HFF-Myc (cell line): ENCODE measurements around the gene PREX1.

Experiments
- DNase-seq: peaks from one replicate; pipeline ENCODE4 v3.0.0-alpha.2; 2011; ENCODE audit warnings: low read depth; ENCODE audit errors: extremely low read depth
- H3K4me3 ChIP-seq: replicated peaks from 2 replicates; pipeline ENCODE4 v1.5.1; 2011; ENCODE audit warnings: low read depth, mild to moderate bottlenecking, control low read depth, low read length
- TF ChIP-seq, protein P1 (sequence below): IDR thresholded peaks from 2 replicates; pipeline ENCODE4 v1.5.1; 2012; ENCODE audit warnings: mild to moderate bottlenecking, low read depth, low read length, control low read depth; ENCODE audit errors: missing control alignments

PREX1 gene

DNA sequence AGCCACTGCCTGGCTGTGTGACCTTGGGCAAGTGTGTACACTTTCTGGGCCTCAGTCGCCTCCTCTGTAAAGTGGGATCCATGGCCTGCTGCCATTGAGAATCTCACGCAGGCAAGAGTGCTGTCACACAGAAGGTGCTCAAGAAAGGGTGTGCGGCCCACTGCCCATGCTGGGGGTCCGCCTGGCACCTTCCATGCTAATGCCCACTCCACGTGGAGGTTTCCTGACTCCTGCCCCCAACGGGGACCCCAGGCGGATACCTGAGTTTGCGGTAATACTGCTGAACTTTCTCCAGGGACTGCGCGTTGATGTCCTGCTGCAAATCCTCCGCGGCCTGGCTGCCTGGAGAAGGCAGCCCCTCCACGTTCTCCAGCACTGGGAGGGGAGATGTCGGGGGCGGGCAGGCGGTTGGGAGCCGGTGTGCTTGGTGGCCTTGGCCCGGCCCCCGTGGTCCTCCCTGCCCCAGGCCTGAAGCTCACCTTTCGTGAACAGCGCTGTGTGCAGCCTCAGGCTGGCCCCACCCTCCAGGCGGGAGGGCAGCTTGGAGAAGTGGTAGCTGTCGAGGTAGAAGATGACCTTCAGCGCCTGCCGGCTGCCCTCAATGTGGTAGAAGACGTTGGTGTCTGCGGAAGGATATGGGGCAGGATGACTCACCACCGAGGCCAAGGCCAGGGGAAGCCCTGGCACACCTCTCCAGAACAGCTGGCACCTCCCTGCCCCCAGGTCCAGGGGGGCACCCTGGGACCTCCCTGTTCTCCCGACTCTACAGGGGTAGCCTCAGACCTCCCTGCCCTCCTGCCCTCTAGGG lies 195.6 kb downstream of the PREX1 start:
- no peak for DNase-seq
- TF ChIP-seq, protein P1, sequence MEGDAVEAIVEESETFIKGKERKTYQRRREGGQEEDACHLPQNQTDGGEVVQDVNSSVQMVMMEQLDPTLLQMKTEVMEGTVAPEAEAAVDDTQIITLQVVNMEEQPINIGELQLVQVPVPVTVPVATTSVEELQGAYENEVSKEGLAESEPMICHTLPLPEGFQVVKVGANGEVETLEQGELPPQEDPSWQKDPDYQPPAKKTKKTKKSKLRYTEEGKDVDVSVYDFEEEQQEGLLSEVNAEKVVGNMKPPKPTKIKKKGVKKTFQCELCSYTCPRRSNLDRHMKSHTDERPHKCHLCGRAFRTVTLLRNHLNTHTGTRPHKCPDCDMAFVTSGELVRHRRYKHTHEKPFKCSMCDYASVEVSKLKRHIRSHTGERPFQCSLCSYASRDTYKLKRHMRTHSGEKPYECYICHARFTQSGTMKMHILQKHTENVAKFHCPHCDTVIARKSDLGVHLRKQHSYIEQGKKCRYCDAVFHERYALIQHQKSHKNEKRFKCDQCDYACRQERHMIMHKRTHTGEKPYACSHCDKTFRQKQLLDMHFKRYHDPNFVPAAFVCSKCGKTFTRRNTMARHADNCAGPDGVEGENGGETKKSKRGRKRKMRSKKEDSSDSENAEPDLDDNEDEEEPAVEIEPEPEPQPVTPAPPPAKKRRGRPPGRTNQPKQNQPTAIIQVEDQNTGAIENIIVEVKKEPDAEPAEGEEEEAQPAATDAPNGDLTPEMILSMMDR = no peak
- H3K4me3 ChIP-seq = no peak overlapping the region

DNA sequence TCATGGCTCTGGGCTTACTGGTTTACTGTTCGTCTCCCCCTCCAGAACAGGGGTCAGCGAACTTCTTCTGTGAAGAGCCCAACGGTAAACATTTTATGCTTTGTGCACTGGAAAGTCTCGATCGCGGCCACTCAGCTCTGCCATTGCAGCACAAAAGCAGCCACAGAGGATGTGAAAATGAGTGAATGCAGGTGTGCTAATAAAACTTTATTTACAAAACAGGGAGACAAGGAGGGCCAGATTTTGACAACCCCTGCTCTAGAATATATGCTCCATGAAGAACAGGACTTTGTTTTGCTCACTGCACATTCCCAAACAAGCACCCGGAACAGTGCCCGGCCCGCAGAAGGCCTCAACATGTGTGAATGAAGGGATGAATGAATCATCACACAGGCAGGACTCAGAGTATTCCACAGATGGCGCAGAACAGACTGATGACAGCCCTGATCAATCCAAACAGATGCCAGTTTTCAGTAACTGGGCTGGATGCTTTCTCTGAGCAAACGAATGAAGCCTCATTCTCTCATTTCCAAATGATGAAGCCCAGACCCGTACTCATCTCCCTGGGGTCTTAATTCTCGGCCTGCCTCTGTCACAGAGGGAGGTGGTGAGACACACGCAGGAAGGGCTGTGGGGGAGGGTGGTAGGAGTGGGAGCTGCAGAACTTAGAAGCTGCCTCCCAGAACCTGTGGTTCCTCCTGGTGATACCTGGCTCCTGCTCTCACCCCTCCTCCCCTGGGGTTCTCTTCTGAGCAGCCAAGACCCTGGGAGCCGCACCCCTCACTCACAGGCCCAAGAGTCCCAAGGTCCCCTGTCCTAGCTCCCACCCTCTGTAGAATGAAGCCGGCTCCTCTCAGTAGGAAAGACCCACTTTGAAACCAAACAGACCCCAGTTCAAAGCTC lies 196.4 kb downstream of the PREX1 start:
- TF ChIP-seq, protein P1 = no peak
- no peak for DNase-seq
- H3K4me3 ChIP-seq = no peak overlapping the region

DNA sequence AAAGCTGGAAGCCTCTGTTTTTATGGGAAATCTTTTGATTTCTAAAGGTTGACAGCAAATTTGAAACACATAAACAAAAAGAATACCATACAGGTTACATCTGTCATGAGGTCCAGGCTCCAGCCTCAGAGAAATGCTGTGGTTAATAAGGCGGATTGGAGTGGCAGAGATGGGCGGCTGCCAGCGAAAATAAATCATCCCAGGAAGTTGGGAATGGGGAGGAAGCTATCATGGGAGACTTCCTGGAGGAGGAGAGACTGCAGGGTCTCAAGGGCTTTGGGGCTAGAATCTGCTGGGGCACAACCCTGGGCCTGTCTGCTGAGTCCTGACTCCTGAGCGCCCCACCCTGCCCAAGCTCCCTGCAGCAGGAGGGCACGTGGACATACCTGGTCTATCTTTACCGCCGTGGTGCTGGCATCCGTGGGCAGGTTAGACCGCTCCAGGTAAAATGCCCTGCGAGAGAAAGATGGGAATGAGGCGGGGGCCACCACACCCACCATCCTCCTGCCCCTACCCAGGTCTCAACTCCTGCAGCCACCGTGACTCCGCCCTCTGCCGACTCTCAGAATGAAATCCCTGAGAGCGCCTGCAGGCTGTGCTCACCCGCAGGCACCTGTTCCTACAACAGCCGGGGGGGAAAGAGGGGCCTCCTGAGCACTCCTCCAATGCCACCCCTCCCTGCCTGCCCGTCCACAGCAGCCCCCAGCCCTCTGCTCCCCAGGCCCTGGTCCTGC lies 197.3 kb downstream of the PREX1 start:
- no peak overlapping the region for H3K4me3 ChIP-seq
- TF ChIP-seq, protein P1 = no peak
- no peak for DNase-seq

DNA sequence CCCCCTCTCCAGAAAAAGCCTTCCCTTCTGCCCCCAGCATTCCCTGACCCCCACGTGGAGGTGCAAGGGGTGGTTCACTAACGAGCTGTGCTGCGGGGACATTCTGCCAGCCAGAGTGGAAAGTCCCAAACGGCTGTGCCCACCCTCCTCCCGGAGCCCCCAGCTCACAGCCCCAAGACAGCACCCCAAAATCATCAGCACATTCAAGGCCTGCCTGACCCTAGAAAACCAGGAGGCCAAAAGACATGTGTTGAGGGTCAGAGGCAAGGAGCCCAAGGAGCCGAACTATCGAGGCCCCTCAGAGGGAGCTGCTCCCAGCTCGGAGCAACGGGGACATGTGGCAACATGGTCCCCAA lies 197.9 kb downstream of the PREX1 start:
- DNase-seq = no peak
- TF ChIP-seq, protein P1 = no peak
- H3K4me3 ChIP-seq = no peak overlapping the region

DNA sequence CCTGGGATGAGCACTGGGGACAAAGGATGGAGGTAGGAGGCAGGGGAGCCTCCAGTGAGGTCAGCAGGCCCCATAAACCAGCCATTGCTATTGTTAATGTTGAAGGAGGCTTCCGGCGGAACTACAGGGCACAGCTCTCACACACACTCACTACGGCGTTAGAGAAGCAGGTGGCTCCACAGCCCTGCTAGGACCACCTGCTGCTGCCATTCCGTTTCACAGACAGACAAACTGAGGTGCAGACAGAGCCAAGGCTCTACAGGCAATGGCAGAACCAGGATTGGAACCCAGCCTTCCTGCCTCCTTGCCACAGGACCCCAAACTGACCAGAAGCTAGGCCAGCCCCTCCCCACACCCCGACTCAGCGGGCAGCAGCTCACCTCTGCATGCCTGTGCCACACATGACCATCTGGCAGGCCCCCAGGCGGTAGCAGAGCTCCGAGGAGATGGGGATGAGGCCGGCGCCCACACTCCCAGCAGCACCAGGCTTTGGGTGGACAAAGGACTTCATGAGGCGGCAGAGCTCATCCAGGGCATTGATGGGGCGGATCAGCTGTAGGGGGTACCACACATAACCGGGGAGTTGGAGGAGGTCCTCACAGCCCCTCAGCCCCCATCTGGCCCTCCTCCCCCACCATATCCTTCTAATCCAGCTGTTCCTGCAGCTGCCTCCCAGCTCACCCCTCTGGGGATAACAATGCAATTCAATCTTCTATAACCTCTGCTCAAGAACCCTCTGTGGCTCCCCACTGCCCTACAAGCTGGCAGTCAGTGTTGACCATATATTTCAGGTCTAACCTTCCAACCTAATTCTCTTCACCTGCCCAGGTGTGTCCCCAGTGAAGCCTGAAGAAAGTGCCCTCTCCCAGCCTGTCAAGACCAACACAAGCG lies 198.5 kb downstream of the PREX1 start:
- TF ChIP-seq, protein P1 = no peak
- no peak for DNase-seq
- H3K4me3 ChIP-seq = no peak overlapping the region

DNA sequence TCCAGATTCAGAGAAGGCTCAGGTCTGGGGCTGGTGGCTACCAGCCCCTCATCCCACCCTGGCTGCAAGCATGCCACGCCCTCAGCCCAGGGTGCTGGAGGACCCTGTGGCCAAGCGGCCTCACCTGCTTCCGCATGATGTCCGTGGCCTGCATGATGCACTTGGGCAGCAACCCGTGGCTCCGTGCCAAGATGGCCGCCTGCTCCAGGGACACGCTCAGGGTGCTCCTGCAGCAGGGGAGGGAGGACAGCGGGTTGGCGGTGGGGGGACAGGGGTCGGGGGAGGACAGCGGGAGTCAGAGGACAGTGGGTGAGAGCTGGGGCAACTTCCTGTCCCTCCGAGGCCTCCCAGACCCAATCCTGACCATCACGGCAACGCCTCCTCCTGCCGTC lies 200.1 kb downstream of the PREX1 start:
- DNase-seq = no peak
- TF ChIP-seq, protein P1 = no peak
- H3K4me3 ChIP-seq = no peak overlapping the region
